Activated T-cell treated with anti-CD3 and anti-CD28 coated beads, Interleukin-2, amount 50 U/mL, for 4 hours (primary cell): ENCODE data around the gene CAMKMT. TPM values are rescaled to one million over a fixed set of nuclear protein-coding genes. Genes with fewer than 3 reads are reported as not detected.

Experiments
- ATAC-seq, 2 donors: fragments of 200-7000 bp; cut with Tn5 transposase; one replicate each; pipeline ENCODE4 v1.10.0; 2021
- DNase-seq: peaks from one replicate; pipeline ENCODE4 v3.0.0-alpha.2; 2020
- H3K27me3 Mint-ChIP-seq: one replicate; pipeline ENCODE4 v1.8.0; 2021; ENCODE audit warnings: low read depth, mixed read lengths
- H3K36me3 Mint-ChIP-seq: one replicate; pipeline ENCODE4 v1.8.0; 2022; ENCODE audit warnings: mixed read lengths; ENCODE audit not compliant: insufficient read depth
- H3K4me1 Mint-ChIP-seq: one replicate; pipeline ENCODE4 v1.8.0; 2021; ENCODE audit warnings: low read depth, mixed read lengths
- H3K4me3 Mint-ChIP-seq: one replicate; pipeline ENCODE4 v1.8.0; 2021; ENCODE audit warnings: mild to moderate bottlenecking, moderate library complexity, mixed read lengths
- H3K9me3 Mint-ChIP-seq: one replicate; pipeline ENCODE4 v1.8.0; 2021; ENCODE audit warnings: mixed read lengths
- total RNA-seq, 3 donors: library from RNA; stranded (reverse); gene quantifications; one replicate each; pipeline ENCODE4 v1.2.1, GENCODE V29; 2021

Gene CAMKMT
- total RNA-seq, 3 donors from 2014 or later: 9.5 to 12.3 (median 10.0) TPM

- DNase-seq (no peak), ATAC-seq (no peak)
- H3K4me1 Mint-ChIP-seq: peaks cover 17% of the 10 kb centered on the region
- H3K9me3 Mint-ChIP-seq: no peaks in the 10 kb centered on the region
- no peak overlapping the region for H3K4me3 Mint-ChIP-seq
- H3K27me3 Mint-ChIP-seq: no peaks in the 10 kb centered on the region
- H3K36me3 Mint-ChIP-seq: peaks cover 25% of the 10 kb centered on the region
These were observed 14.2 kb upstream of the CAMKMT start for GRCh38 chr2:44347526-44347925.

- Mint-ChIP-seq H3K4me1 (peaks cover 17% of the 10 kb centered on the region), H3K9me3 (no peaks in the 10 kb centered on the region), H3K27me3 (no peaks in the 10 kb centered on the region), H3K36me3 (peaks cover 23% of the 10 kb centered on the region), H3K4me3 (no peak overlapping the region)
- ATAC-seq (no peak), DNase-seq (no peak)
These were observed 13.3 kb upstream of the CAMKMT start for GRCh38 chr2:44348400-44348799.

GRCh38 chr2:44349506-44349905, 12.2 kb upstream of the CAMKMT start:
- H3K9me3 Mint-ChIP-seq: no peaks in the 10 kb centered on the region
- H3K4me3 Mint-ChIP-seq: no peak overlapping the region
- peaks cover 17% of the 10 kb centered on the region for H3K4me1 Mint-ChIP-seq
- H3K27me3 Mint-ChIP-seq: no peaks in the 10 kb centered on the region
- ATAC-seq (no peak), DNase-seq (no peak)
- peaks cover 27% of the 10 kb centered on the region for H3K36me3 Mint-ChIP-seq

GRCh38 chr2:44351088-44351487, 10.7 kb upstream of the CAMKMT start:
- peaks cover 30% of the 10 kb centered on the region for H3K36me3 Mint-ChIP-seq
- no peaks in the 10 kb centered on the region for H3K27me3 Mint-ChIP-seq
- no peak overlapping the region for H3K4me3 Mint-ChIP-seq
- H3K9me3 Mint-ChIP-seq: no peaks in the 10 kb centered on the region
- H3K4me1 Mint-ChIP-seq: peaks cover 20% of the 10 kb centered on the region
- ATAC-seq (no peak), DNase-seq (no peak)

GRCh38 chr2:44351676-44352075, 10.1 kb upstream of the CAMKMT start:
- Mint-ChIP-seq H3K4me3 (no peak overlapping the region), H3K36me3 (peaks cover 30% of the 10 kb centered on the region), H3K4me1 (peaks cover 20% of the 10 kb centered on the region), H3K27me3 (no peaks in the 10 kb centered on the region), H3K9me3 (no peaks in the 10 kb centered on the region)
- no peak for ATAC-seq
- no peak for DNase-seq

- no peak overlapping the region for H3K4me3 Mint-ChIP-seq
- peaks cover 20% of the 10 kb centered on the region for H3K4me1 Mint-ChIP-seq
- DNase-seq (no peak), ATAC-seq (no peak)
- H3K36me3 Mint-ChIP-seq: peaks cover 30% of the 10 kb centered on the region
- no peaks in the 10 kb centered on the region for H3K27me3 Mint-ChIP-seq
- no peaks in the 10 kb centered on the region for H3K9me3 Mint-ChIP-seq
These were observed 9.2 kb upstream of the CAMKMT start for GRCh38 chr2:44352510-44352909.

GRCh38 chr2:44354761-44355160, 7.0 kb upstream of the CAMKMT start:
- H3K36me3 Mint-ChIP-seq: peaks cover 30% of the 10 kb centered on the region
- ATAC-seq: no peak
- no peak overlapping the region for H3K4me3 Mint-ChIP-seq
- no peak for DNase-seq
- H3K4me1 Mint-ChIP-seq: peaks cover 32% of the 10 kb centered on the region
- H3K9me3 Mint-ChIP-seq: no peaks in the 10 kb centered on the region
- no peaks in the 10 kb centered on the region for H3K27me3 Mint-ChIP-seq

- Mint-ChIP-seq H3K9me3 (no peaks in the 10 kb centered on the region), H3K4me1 (peaks cover 36% of the 10 kb centered on the region), H3K27me3 (no peaks in the 10 kb centered on the region), H3K36me3 (peaks cover 14% of the 10 kb centered on the region), H3K4me3 (no peak overlapping the region)
- DNase-seq: peak; percentile 27
- ATAC-seq: no peak
These were observed 3.2 kb upstream of the CAMKMT start for GRCh38 chr2:44358503-44358902.

GRCh38 chr2:44360749-44361329, 908 bp upstream of the CAMKMT start:
- no peaks in the 10 kb centered on the region for H3K27me3 Mint-ChIP-seq
- H3K36me3 Mint-ChIP-seq: peaks cover 12% of the 10 kb centered on the region
- peak overlapping the region; percentile 99 for H3K4me3 Mint-ChIP-seq
- H3K9me3 Mint-ChIP-seq: no peaks in the 10 kb centered on the region
- peak; percentile 38 to 42 for ATAC-seq
- peak; percentile 14 for DNase-seq
- peaks cover 44% of the 10 kb centered on the region for H3K4me1 Mint-ChIP-seq

- Mint-ChIP-seq H3K4me3 (peak overlapping the region; percentile 99), H3K36me3 (peaks cover 13% of the 10 kb centered on the region), H3K9me3 (no peaks in the 10 kb centered on the region), H3K27me3 (no peaks in the 10 kb centered on the region), H3K4me1 (peaks cover 46% of the 10 kb centered on the region)
- peak; percentile 30 to 32 for ATAC-seq
- DNase-seq: peak; percentile 22
These were observed 664 bp downstream of the CAMKMT start for GRCh38 chr2:44362207-44363015.

GRCh38 chr2:44364604-44365003, 2.9 kb downstream of the CAMKMT start:
- DNase-seq (no peak), ATAC-seq (no peak)
- H3K27me3 Mint-ChIP-seq: no peaks in the 10 kb centered on the region
- no peaks in the 10 kb centered on the region for H3K9me3 Mint-ChIP-seq
- H3K4me1 Mint-ChIP-seq: peaks cover 42% of the 10 kb centered on the region
- H3K36me3 Mint-ChIP-seq: peaks cover 11% of the 10 kb centered on the region
- no peak overlapping the region for H3K4me3 Mint-ChIP-seq

- ATAC-seq: peak; percentile 78 to 79
- H3K9me3 Mint-ChIP-seq: no peaks in the 10 kb centered on the region
- H3K4me3 Mint-ChIP-seq: no peak overlapping the region
- H3K4me1 Mint-ChIP-seq: peaks cover 31% of the 10 kb centered on the region
- no peaks in the 10 kb centered on the region for H3K27me3 Mint-ChIP-seq
- DNase-seq: no peak
- H3K36me3 Mint-ChIP-seq: peaks cover 15% of the 10 kb centered on the region
These were observed 5.8 kb downstream of the CAMKMT start for GRCh38 chr2:44367591-44367990.

- no peaks in the 10 kb centered on the region for H3K27me3 Mint-ChIP-seq
- H3K4me1 Mint-ChIP-seq: peaks cover 21% of the 10 kb centered on the region
- DNase-seq (no peak), ATAC-seq (no peak)
- H3K9me3 Mint-ChIP-seq: no peaks in the 10 kb centered on the region
- peaks cover 18% of the 10 kb centered on the region for H3K36me3 Mint-ChIP-seq
- H3K4me3 Mint-ChIP-seq: no peak overlapping the region
These were observed 7.6 kb downstream of the CAMKMT start for GRCh38 chr2:44369392-44369791.

GRCh38 chr2:44371445-44371844, 9.7 kb downstream of the CAMKMT start:
- no peaks in the 10 kb centered on the region for H3K9me3 Mint-ChIP-seq
- H3K4me1 Mint-ChIP-seq: peaks cover 13% of the 10 kb centered on the region
- H3K36me3 Mint-ChIP-seq: peaks cover 12% of the 10 kb centered on the region

GRCh38 chr2:44372246-44372645, 10.5 kb downstream of the CAMKMT start:
- H3K4me1 Mint-ChIP-seq: peaks cover 13% of the 10 kb centered on the region
- peaks cover 16% of the 10 kb centered on the region for H3K36me3 Mint-ChIP-seq
- no peaks in the 10 kb centered on the region for H3K9me3 Mint-ChIP-seq
- DNase-seq: no peak
- no peaks in the 10 kb centered on the region for H3K27me3 Mint-ChIP-seq
- H3K4me3 Mint-ChIP-seq: no peak overlapping the region
- no peak for ATAC-seq

More at GRCh38 chr2:44371445-44371844, 9.7 kb downstream of the CAMKMT start:
- Mint-ChIP-seq H3K27me3 (no peaks in the 10 kb centered on the region), H3K4me3 (no peak overlapping the region)
- ATAC-seq: no peak
- no peak for DNase-seq
